Neutrophil (primary cell): Measurements from ENCODE around the gene TP53BP1.

Experiments
- H3K27ac ChIP-seq: fragments of 200-600 bp; sonication (generic); 2 replicates; pipeline ENCODE4 v1.5.1; 2016; ENCODE audit warnings: mild to moderate bottlenecking, moderate library complexity
- H3K27me3 ChIP-seq: fragments of 200-600 bp; sonication (generic); 2 replicates; pipeline ENCODE4 v1.6.0; 2016; ENCODE audit warnings: mild to moderate bottlenecking
- H3K36me3 ChIP-seq: fragments of 200-600 bp; sonication (generic); 2 replicates; pipeline ENCODE4 v1.5.1; 2017
- H3K4me1 ChIP-seq, 2 experiments: fragments of 200-600 bp in 1 of 2; sonication (generic) in 1 of 2; 1 replicate in 1 of 2; 2 replicates in 1 of 2; pipeline versions ENCODE4 v1.5.1 to v1.6.1; 2013 to 2016; ENCODE audit warnings: low read depth in 1 of 2, low read length in 1 of 2, mild to moderate bottlenecking in 1 of 2, moderate library complexity in 1 of 2; ENCODE audit not compliant: control insufficient read depth in 1 of 2, insufficient read depth in 1 of 2
- H3K4me3 ChIP-seq, 2 experiments: fragments of 200-600 bp in 1 of 2; sonication (generic) in 1 of 2; 1 replicate in 1 of 2; 2 replicates in 1 of 2; pipeline ENCODE4 v1.5.1; 2013 to 2016; ENCODE audit warnings: low read depth in 1 of 2, low read length in 1 of 2, mild to moderate bottlenecking in 1 of 2, moderate library complexity in 1 of 2
- H3K9me3 ChIP-seq: fragments of 200-600 bp; sonication (generic); 2 replicates; pipeline ENCODE4 v1.5.1; 2016
- CTCF ChIP-seq: fragments of 200-600 bp; sonication (generic); IDR thresholded peaks from 2 replicates; pipeline ENCODE4 v1.5.1; 2016; ENCODE audit warnings: antibody characterized with exemption

TP53BP1 gene

DNA sequence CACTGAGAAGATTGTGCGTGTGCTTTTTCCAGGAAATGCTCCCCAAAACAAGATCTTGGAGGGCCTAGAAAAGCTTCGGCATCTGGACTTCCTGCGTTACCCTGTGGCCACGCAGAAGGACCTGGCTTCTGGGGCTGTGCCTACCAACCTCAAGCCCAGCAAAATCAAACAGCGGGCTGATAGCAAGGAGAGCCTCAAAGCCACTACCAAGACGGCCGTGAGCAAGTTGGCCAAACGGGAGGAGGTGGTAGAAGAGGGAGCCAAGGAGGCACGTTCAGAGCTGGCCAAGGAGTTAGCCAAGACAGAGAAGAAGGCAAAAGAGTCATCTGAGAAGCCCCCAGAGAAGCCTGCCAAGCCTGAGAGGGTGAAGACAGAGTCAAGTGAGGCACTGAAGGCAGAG is 29.3 kb upstream of the TP53BP1 start:
- Histone ChIP-seq H3K27me3 (peaks cover 28% of the 10 kb centered on the region), H3K27ac (no peak overlapping the region), H3K9me3 (no peaks in the 10 kb centered on the region), H3K4me1 (peaks cover 6% of the 10 kb centered on the region in 2 experiments), H3K4me3 (no peak overlapping the region), H3K36me3 (no peaks in the 10 kb centered on the region)
- no peak for TF ChIP-seq CTCF

DNA sequence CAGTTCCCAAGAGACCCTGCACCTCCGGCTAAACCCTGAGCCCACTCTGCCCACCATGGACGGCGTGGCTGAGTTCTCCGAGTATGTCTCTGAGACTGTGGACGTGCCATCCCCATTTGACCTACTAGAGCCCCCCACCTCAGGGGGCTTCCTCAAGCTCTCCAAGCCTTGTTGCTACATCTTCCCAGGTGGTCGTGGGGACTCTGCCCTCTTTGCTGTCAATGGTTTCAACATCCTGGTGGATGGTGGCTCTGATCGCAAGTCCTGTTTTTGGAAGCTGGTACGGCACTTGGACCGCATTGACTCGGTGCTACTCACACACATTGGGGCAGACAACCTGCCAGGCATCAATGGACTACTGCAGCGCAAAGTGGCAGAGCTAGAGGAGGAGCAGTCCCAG is 28.5 kb upstream of the TP53BP1 start:
- TF ChIP-seq CTCF, result no peak
- H3K27ac ChIP-seq, result no peak overlapping the region
- no peaks in the 10 kb centered on the region for H3K9me3 ChIP-seq
- peaks cover 6% of the 10 kb centered on the region in 2 experiments for H3K4me1 ChIP-seq
- no peaks in the 10 kb centered on the region for H3K36me3 ChIP-seq
- H3K27me3 ChIP-seq, result peaks cover 36% of the 10 kb centered on the region
- H3K4me3 ChIP-seq, result no peak overlapping the region

- Histone ChIP-seq H3K4me3 (no peak overlapping the region), H3K27me3 (peaks cover 49% of the 10 kb centered on the region), H3K9me3 (no peaks in the 10 kb centered on the region), H3K27ac (no peak overlapping the region), H3K4me1 (peaks cover 6% of the 10 kb centered on the region in 2 experiments), H3K36me3 (no peaks in the 10 kb centered on the region)
- no peak for TF ChIP-seq CTCF
Measured at GRCh38 chr15:43520138-43520537, 27.2 kb upstream of the TP53BP1 start.

GRCh38 chr15:43519196-43519595 is 26.2 kb upstream of the TP53BP1 start:
- Histone ChIP-seq H3K27me3 (peaks cover 53% of the 10 kb centered on the region), H3K4me3 (no peak overlapping the region), H3K36me3 (no peaks in the 10 kb centered on the region), H3K9me3 (no peaks in the 10 kb centered on the region), H3K27ac (no peak overlapping the region), H3K4me1 (peaks cover 6% of the 10 kb centered on the region in 2 experiments)
- no peak for TF ChIP-seq CTCF

- no peak for TF ChIP-seq CTCF
- Histone ChIP-seq H3K27ac (no peak overlapping the region), H3K4me1 (peaks cover 6% of the 10 kb centered on the region in 2 experiments), H3K27me3 (peaks cover 53% of the 10 kb centered on the region), H3K4me3 (peak overlapping the region; percentile 5 to 20), H3K36me3 (no peaks in the 10 kb centered on the region), H3K9me3 (no peaks in the 10 kb centered on the region)
Measured at GRCh38 chr15:43518197-43518761, 25.3 kb upstream of the TP53BP1 start.
